Skin of body (tissue), 1 donor: ENCODE data around the gene FTMT. TPM values are rescaled to one million over a fixed set of nuclear protein-coding genes. Genes with fewer than 3 reads are reported as not detected.

Experiments
- total RNA-seq: library from RNA; depleted of rRNA; stranded (reverse); fragments of >200 nt; gene quantifications from one replicate; pipeline ENCODE4 v1.2.3, GENCODE V29; 2014

The FTMT gene
- total RNA-seq, 1 donor from 2014 or later: not detected

Other genes starting within 250 kb of the FTMT start
- gene SRFBP1, start 110.1 kb downstream of the FTMT start, total RNA-seq: 19.6 TPM
- gene LOX, start 226.4 kb downstream of the FTMT start, total RNA-seq: 170 TPM